Hypothalamus (tissue), 51 donors: Measurements from ENCODE around the gene NXPE3.
A peak's percentile ranks its signal among the peaks of the same experiment; 100 is the strongest.
"Not testable (repeated sequence)": the region's sequence is repeated elsewhere in the genome, so short reads cannot be mapped to it uniquely, and the experiment has no call there.

ENCODE experiments used
- DNase-seq, 51 donors: peaks; one replicate each; lab custom pipeline; 2025; lab: John Stamatoyannopoulos, UW

Gene NXPE3

GRCh38 chr3:101779047-101779821 is at the start of gene NXPE3:
TSS of gene NXPE3 (plus strand) at chr3:101779211. CDS start at chr3:101785597, 6,386 bp downstream.
- peak; percentile 54 to 96 (median 91) for DNase-seq

- DNase-seq: no peak
These were observed 49.4 kb upstream of the NXPE3 start for GRCh38 chr3:101729586-101729985.

DNA sequence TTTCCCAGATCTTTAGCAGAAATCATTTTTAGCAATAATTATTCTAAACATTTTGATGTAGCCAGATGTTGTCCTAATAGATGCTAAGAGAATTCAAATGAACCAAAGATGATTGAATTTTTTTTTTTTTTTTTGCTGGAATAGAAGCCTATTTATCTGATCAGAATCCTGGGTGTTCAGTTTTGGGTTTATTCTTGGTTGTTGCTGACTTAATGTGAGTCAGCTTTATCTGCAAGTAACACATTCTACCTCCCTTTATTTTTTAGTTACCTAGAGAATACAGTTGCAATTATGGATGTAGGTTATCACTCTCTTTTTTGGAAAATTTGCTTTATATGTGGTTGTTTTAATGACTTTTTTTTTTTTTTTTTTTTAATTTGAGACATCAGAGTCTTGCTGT is 48.2 kb upstream of the NXPE3 start:
- DNase-seq: no peak

GRCh38 chr3:101732240-101732641 is 46.8 kb upstream of the NXPE3 start:
- peak in 23 of 51 donors; percentile 3 to 84 (median 17) for DNase-seq

- DNase-seq: no peak
These were observed 43.2 kb upstream of the NXPE3 start for GRCh38 chr3:101735833-101736232.

DNA sequence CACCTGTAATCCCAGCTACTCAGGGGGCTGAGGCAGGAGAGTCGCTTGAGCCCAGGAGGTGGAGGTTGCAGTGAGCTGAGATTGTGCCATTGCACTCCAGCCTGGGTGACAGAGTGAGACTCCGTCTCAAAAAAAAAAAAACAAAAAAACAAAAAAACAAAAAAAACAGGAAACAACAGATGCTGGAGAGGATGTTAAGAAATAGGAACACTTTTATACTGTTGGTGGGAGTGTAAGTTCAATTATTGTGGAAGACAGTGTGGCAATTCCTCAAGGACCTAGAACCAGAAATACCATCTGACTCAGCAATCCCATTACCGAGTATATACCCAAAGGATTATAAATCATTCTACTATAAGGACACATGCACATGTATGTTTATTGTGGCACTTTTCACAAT is 37.1 kb upstream of the NXPE3 start:
- DNase-seq: not testable (repeated sequence)

DNA sequence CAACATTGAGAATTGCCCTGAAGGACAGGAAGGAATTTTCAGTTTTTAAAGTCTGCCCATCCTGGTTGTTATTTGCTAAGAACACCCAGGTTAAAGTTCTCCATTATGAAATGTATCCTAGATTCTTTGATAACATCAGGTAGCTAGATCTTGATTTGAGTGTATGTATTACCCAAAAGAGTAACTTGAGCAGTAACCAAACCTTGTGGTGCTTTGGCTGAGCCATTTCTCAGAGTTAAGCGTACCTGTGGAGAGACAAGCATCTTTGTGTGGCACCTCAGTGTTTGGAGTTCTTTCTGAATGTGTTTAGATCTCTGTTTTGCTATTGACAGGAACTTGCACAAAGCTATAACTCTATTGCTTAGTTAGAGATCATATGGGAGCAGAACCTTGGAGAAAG is 34.2 kb upstream of the NXPE3 start:
- DNase-seq: no peak

- DNase-seq: not testable (repeated sequence)
These were observed 33.1 kb upstream of the NXPE3 start for GRCh38 chr3:101745934-101746333.

- DNase-seq: not testable (repeated sequence)
These were observed 25.5 kb upstream of the NXPE3 start for GRCh38 chr3:101753386-101754113.

- peak in 13 of 51 donors; percentile 3 to 36 (median 8) for DNase-seq
These were observed 20.8 kb upstream of the NXPE3 start for GRCh38 chr3:101758224-101758623.

DNA sequence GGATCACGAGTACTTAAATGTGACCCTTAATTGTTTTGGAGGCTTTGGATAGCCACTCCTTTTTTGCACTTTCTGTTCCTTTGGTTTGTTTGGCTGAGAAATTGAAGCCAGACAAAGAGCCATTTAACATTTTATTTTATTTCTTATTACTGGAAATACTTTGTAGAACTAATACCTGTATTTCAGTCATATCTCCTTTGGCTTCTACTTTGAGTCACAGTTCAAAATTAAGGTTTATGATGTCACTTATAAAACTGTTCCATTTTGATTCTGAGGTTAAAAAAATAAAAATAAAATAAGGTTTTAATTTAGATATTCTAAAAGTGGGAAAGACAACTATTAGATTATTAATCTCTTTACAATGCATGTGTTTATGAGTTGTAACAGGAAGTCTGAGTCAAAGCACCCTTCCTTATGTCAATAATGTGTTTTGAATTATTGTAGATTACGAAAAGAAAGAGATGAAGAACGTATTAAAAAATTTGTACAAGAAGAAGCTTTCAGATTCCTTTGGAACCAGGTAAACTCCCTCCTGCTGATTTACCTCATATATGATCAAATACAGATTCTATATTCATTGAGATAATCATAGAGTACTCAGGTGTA is 16.9 kb upstream of the NXPE3 start:
- no peak for DNase-seq

- not testable (repeated sequence) for DNase-seq
These were observed 1.2 kb upstream of the NXPE3 start for GRCh38 chr3:101777745-101778281.

GRCh38 chr3:101778385-101779046 is 495 bp upstream of the NXPE3 start:
- no peak for DNase-seq

GRCh38 chr3:101779822-101780381 is 891 bp downstream of the NXPE3 start:
- DNase-seq: peak in 1 of 51 donors; percentile 48

- DNase-seq: peak in 20 of 51 donors; percentile 5 to 47 (median 15)
These were observed 1.6 kb downstream of the NXPE3 start for GRCh38 chr3:101780661-101781060.

GRCh38 chr3:101781166-101781565 is 2.2 kb downstream of the NXPE3 start:
- DNase-seq: no peak

DNA sequence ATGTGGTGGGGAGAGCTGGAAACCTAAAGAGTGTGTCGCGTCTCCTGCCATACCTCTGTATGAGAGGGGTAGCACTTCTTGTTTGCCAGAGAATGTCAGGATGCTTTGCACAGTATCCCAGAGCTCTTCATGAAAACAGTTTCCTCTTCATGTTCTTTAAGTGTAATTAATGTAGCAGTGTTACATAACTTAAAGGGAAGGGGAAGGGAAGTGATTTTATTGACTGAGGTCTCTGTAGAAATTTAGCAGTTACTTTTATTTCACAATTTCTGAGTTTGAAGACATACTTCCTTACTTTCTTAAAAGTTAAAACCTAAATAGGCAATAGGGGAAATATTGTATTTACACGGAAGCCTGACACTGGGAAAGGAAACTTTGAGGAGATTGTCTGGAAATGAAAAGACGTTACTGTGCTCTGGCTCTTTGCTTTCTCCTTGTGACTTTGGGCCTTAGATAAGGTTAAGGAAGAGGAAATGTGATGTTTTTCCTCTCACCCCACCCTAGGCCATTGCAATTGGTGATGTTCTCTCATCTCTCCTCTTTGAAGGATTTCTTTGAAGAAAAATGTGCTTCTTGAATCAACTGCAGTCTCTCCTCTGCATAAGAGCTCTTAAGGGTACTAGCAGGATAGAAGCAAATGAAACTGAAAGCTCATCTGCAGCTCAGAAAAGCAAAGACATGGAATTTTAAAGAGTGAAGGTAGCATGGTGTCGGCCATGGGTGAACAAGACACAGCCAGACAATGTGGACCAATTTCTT is 6.0 kb downstream of the NXPE3 start:
- DNase-seq: no peak

DNA sequence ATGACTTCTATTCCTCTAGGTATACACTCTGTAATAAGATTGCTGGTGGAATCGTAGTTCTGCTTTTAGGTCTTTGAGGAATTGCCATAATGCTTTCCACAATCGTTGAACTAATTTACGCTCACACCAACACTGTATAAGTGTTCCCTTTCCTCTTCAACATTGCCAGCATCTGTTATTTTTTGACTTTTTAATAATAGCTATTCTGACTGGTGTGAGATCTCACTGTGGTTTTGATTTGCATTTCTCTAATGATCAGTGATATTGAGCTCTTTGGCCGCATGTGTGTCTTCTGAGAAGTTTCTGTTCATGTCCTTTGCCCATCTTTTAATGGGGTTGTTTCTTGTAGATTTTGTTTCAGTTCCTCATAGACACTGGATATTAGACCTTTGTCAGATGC is 12.8 kb downstream of the NXPE3 start:
- DNase-seq: no peak

DNA sequence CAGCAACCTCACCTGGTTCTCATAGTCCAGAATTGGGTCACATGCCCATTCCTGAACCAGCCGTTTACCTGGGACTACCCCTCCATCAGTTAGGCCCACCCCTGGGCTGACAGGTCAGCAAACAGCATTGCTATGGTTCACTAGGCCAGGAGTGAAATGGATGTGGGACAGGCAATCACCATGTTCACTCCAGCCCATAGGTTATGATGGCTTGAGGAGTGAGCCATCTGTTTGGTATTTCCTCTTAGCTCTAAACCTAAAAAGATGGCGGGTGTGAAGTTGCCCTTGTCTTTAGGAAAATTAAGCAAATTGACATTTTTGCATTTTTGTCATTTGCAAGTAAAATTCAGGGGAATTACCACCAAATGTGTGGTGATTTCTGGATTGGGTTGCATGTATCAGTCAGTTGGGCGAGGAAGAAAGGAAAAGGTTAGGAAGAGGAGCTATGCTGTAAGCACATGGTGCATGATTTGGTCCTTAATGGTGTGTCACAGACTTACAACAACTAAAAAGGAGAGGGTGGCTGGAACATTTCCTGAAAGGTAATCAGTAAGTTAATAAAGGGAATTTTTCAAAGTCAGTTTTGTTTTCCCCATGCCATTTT is 17.2 kb downstream of the NXPE3 start:
- no peak for DNase-seq
